HG02852 (cell line): ENCODE results near the gene TAPT1.
A peak's percentile ranks its signal among the peaks of the same experiment; 100 is the strongest.
"Not testable (repeated sequence)": the region's sequence is repeated elsewhere in the genome, so short reads cannot be mapped to it uniquely, and the experiment has no call there.

Source experiments
- ATAC-seq: cut with Tn5 transposase; IDR thresholded peaks from one replicate; pipeline ENCODE4 v1.9.1; 2021; ENCODE audit warnings: mild to moderate bottlenecking, moderate library complexity; ENCODE audit not compliant: unreplicated experiment

TAPT1 gene

GRCh38 chr4:16217300-16218051 is 8.8 kb downstream of the TAPT1 start:
- ATAC-seq: peak; percentile 92

GRCh38 chr4:16213121-16213520 is 13.2 kb downstream of the TAPT1 start:
- no peak for ATAC-seq

GRCh38 chr4:16212138-16212782 is 14.0 kb downstream of the TAPT1 start:
- no peak for ATAC-seq

GRCh38 chr4:16207409-16207808 is 18.9 kb downstream of the TAPT1 start:
- no peak for ATAC-seq

- ATAC-seq: no peak
Measured at GRCh38 chr4:16206848-16207247, 19.4 kb downstream of the TAPT1 start.

GRCh38 chr4:16206301-16206700 is 20.0 kb downstream of the TAPT1 start:
- ATAC-seq: no peak

- peak; percentile 85 for ATAC-seq
Measured at GRCh38 chr4:16205298-16206164, 20.7 kb downstream of the TAPT1 start.

GRCh38 chr4:16204505-16204904 is 21.8 kb downstream of the TAPT1 start:
- ATAC-seq: no peak

- no peak for ATAC-seq
Measured at GRCh38 chr4:16203083-16203482, 23.2 kb downstream of the TAPT1 start.

- no peak for ATAC-seq
Measured at GRCh38 chr4:16202598-16202997, 23.7 kb downstream of the TAPT1 start.

GRCh38 chr4:16199093-16199492 is 27.2 kb downstream of the TAPT1 start:
- ATAC-seq: no peak

GRCh38 chr4:16197876-16198665 is 28.2 kb downstream of the TAPT1 start:
- ATAC-seq: no peak

- peak; percentile 76 for ATAC-seq
Measured at GRCh38 chr4:16196482-16197393, 29.5 kb downstream of the TAPT1 start.

- ATAC-seq: no peak
Measured at GRCh38 chr4:16195209-16195608, 31.1 kb downstream of the TAPT1 start.

GRCh38 chr4:16194798-16195197 is 31.5 kb downstream of the TAPT1 start:
- ATAC-seq: not testable (repeated sequence)

GRCh38 chr4:16194214-16194613 is 32.1 kb downstream of the TAPT1 start:
- ATAC-seq: no peak

- ATAC-seq: no peak
Measured at GRCh38 chr4:16192631-16193518, 33.4 kb downstream of the TAPT1 start.

- no peak for ATAC-seq
Measured at GRCh38 chr4:16192057-16192456, 34.2 kb downstream of the TAPT1 start.

GRCh38 chr4:16187455-16187854 is 38.8 kb downstream of the TAPT1 start:
- no peak for ATAC-seq
